Medulla oblongata (tissue), 1 donor: ENCODE results near the gene UBE3A.
"Not testable (repeated sequence)": the region's sequence is repeated elsewhere in the genome, so short reads cannot be mapped to it uniquely, and the experiment has no call there.

Experiments
- DNase-seq: peaks from one replicate; pipeline ENCODE4 v3.0.0-alpha.2; 2015; ENCODE audit errors: extremely low spot score

The UBE3A gene

DNA sequence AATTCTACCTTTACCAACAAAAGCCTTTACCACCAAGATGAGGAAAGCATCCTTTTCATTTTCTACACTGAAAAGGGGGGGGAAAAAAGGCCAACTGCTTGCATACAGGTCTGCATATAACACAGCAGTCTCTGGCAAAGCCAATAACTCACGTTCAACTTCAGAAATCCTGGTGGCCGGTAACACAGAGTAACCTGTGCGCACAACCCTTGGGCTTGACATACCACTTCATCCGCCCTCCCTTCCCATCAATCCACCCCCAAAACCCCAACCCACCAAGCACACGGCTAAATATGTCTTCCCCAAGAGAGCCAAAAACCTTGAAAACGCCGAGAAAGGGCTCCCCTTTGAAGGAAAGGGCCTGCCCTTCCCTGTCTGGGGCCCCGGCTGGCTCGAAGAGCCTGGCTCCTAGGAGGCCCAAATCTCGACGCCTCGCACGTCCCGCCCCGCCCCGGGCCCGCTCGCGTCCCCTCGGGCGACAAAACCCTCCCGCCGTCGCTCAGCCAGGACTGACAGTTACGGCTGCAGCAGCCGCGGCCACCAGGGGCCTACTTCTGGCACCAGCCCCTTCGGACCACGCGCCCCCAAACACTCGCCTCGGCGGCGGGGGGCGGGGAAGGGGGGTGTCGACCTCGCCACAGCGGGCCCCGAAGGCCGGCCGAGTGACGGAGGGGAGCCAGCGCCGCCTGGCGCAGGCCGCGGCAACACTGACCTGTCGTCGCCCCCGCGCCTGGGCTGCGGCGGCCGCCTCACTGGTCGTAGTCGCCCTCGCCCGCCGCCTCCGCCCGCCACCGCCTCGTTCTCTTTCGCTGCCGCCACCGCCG is 835 bp downstream of the UBE3A start:
- DNase-seq, result peak; percentile 63

DNA sequence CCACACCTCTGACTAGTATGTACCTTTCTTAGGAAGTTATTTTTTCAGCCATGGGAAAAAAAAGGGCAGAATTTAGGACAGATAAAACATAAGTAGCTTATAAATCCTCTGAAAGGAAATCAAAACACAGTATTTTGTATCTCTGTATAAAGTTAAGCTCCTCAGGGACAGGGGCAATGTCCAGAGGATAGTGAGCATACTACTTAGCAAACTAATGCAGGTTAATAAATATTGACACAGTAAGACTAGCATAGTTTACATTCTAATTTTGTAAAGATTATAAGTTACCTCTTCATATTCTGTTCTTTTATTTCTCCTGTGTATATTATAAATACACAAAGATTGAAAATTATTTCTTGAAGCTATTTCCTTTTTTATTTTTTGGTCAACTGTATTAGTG is 2.1 kb downstream of the UBE3A start:
- DNase-seq, result no peak

DNA sequence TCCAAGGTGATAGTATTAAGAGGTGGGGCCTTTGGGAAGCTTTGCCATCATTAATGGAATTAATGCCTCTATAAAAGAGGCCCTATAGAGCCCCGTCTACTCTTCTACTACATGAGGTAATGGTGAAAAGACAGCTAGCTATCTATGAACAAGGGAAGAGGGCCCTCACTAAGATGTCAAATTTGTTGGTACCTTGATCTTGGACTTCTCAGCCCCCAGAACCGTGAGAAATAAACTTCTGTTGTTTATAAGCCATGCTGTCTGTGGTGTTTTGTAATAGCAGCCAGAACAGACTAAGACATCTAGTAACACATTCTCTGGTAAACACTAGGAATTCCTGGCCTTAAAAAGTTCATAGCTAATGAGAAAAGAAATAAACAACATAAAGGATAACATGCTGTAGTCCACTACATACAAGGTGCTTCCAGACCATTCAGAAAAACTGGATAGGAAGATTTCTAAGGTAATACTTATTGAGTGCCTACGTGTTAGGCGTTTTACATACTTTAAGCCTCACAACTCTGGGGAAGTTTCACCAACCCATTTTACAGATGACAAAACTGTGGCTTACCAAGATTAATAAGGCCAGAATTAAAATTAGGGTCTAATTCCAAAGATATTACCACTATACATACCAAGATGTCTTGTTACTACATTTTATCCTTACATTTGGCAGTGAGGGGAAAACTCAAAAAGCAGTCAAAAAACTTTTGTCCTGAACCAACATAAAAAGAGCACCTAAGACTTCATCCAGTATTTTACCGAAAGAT is 3.2 kb downstream of the UBE3A start:
- no peak for DNase-seq

DNA sequence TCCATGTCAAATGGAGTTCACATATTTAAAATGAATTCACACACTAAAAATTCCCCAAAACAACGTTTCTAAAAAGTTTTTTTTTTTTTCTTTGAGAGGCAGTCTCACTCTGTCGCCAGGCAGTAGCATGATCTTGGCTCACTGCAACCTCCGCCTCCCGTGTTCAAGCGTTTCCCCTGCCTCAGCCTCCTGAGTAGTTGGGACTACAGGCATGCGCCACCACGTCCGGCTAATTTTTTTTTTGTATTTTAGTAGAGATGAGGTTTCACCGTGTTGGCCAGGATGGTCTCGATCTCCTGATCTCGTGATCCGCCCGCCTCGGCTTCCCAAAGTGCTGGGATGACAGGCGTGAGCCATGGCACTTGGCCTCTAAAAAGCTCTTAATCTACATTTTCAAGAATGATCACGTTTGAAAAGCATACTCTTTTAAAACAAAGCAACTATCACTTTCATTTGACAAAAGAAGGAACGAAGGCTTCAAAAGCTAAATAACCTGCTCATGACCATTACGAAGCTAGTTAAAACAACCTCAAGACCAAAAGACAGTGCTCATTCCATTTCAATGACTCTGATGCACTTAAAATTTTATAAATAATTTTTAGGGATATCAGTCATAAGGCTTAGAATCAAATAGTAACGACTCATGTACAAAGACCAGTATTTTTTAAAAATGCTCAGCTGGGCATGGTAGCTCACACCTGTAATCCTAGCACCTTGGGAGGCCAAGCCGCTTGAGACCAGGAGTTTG is 5.5 kb downstream of the UBE3A start:
- no peak for DNase-seq

DNA sequence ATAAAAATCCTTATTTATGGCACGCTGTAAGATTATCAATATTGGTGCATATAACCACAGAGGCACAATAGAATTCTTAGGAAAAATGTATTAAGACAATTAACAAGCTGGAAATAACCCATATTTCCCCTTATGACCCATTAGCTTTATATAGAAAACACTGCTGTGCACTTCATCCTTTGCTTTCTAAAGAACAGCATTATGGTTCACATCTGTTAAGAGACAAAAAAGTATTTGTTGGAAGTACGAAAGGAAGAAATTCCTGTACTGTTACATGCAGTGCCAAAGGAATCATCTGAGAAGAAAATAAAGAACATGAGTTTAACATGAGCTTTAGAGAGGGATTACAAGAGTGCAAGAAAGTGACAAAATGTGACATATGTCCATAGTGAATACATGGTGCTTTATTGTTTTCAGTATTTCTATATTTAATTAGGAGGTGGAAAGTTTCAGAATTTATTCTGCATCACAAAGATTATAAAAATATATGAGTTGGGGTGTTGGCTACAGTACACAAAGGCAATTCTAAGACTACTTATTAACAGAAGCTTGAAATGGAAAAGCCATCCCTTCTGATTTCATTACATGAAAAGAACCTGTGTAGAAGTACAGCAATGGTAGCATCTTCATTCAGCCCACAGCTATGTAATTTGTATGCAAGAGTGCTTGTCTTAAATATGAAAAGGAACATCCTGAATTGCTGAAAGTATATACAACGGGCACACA is 6.8 kb downstream of the UBE3A start:
- no peak for DNase-seq

DNA sequence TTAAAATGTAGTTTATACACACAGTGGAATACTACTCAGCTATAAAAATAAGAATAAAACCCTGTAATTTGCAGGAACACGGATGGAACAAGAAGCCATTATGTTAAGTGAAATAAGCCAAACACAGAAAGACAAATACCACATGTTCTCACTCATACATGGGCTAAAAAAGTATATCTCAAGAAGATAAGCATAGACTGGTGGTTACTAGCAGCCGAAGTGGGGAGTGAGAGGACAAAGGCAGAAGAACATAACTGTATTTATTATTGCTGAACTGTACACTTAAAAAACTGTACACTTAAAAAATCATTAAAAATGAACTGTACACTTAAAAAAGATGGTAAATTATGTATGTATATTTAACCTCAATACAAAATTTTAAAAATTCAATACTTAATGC is 11.0 kb downstream of the UBE3A start:
- DNase-seq, result no peak

DNA sequence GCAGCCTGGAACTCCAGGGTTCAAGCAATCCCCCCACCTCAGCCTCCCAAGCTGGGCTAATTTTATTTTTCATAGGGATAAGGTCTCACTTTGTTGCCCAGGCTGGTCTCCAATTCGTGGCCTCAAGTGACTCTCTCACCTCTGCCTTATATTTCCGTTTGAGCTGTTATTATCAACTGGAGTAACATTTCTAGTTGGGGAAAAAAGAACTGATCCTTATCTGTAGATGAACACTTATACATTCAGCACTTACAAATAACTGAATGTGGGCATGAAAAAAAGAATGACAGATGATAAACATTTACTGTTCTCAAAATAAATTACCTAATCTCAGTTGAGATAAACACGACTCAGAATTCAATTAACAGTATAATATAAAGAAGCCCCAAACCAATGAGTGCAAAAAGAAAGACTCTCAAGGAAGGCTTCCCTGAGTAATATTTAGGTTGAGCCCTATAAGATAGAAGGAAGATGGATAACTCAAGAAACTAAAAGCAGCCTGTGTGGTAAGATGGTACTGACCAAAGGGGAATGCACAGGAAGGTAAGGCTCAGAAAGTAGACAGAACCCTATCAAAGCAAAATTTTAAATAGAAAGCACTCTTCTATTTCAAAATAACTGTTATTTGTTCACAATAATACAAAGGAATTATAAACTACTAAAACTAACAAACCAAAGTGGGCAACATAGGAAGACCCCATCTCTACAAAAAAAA is 11.8 kb downstream of the UBE3A start:
- DNase-seq, result no peak

DNA sequence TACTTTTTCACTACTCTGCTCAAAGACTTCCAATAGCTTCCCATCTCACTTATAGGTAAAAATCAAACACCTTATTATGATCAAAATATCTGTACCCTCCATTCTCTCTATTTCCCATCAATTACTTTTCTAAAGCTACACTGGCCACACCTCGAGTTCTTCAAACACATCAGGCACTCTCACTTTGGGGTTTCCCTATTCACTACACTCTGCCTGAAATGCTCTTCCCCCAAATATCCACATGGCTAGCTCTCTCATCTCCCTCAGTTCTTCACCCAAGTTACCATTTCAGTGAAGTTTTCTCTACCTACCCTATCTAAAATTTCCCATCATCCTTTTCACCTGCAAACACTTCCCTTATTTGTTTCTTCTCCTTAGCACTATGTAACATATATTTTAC is 14.8 kb downstream of the UBE3A start:
- DNase-seq, result no peak

DNA sequence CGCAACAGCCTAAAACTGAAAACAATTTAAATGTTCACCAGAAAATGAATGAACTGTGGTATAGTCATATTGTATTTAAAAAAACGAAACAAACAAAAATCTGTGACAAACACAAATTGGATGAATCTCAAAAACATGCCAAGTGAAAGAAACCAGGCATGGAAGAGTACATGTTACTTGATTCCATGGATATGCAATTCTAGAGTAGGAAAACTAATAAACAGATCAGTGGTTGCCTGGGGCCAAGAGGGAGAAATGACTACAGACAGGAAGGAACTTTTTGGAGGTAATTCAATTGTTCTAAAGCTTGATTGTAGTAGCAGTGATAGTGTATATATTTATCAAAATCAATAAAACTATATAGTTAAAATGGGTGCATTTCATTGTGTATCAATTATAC is 16.8 kb downstream of the UBE3A start:
- no peak for DNase-seq

DNA sequence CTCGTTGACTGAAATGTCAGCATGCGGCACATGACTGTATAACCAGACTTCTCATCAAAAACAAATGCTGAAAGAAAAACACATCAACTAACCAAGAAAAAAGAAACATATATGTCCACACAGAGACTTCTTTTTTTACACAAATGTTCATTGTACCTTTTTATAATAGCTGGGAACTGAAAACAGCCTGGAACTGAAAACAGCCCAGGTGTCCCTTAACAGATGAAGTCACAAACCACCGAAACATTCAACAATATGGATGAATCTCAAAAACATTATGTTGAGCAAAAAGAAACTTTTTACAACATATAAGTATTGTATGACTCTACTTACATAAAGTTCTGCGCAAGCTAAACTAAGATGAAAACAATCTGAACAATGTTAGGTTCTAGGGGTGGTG is 20.6 kb downstream of the UBE3A start:
- no peak for DNase-seq

DNA sequence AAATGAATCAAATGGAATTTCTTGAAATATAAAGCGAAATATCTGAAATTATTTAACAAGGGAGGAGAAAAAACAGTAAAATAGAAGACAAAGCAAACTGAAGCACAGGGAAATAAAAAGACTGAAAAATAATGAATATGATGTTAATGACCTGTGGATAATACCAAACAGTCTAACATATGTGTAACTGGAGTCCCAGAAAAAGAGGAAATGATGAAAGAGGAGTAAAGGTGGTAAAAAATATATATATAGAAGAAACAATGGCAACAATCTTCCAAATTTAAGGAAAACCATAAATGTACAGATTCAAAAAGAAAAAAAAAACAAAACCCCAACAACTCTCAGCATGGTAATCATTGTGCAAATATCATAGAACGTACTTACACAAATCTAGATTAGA is 21.2 kb downstream of the UBE3A start:
- no peak for DNase-seq

DNA sequence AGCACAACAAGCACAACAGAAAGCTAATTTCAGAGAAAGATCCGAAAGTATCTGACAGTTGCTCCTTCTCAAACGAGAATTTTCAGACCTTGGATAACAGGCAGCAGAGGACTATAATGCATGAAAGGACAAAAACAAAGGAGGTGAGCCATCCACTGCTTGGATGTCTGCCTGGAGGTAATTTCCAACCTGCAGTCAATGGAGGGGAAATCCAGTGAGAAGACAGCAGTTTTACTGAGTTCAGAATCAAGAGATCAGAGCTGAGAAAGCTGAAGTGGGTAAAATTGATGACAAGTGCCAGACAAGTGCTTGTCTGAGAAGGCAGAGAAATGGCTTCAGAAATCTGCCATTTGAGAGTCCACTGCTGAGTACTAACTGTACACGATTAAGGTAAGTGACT is 22.1 kb downstream of the UBE3A start:
- DNase-seq, result no peak

DNA sequence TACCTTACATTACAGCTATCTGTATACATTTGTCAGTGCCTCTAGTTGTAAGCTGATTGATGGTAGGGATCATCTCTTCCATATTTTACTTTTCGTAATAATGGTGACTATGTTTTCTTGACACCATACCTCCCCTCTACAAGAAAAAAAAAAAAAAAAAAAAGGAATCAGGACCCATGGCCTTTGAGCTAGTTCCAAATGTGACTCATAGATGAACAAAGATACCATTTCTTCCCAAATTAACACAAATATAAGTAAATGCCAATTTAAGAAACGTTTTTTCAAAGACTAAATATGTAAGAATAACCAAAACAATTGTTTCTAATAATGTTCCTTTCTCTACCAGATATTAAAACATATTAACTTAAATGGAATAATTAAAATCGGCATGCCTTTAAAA is 23.1 kb downstream of the UBE3A start:
- DNase-seq, result no peak

DNA sequence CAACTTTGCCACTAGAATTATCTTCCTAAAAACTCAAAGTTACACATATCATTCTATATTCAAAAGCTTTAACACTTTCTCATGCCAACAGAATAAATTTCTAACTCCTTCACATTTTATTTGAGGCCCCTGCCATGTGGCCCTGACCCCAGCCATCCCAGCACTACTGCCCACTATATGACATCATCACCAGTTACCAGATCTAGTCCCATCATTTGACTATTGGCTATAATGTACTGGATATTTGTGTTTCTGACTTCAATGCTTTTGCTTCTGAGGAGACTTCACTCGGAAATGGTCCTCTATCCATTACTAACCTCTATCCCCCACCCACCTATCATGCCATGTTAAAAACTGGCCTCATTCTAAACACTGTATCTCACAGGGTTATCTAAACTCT is 23.6 kb downstream of the UBE3A start:
- DNase-seq, result no peak

DNA sequence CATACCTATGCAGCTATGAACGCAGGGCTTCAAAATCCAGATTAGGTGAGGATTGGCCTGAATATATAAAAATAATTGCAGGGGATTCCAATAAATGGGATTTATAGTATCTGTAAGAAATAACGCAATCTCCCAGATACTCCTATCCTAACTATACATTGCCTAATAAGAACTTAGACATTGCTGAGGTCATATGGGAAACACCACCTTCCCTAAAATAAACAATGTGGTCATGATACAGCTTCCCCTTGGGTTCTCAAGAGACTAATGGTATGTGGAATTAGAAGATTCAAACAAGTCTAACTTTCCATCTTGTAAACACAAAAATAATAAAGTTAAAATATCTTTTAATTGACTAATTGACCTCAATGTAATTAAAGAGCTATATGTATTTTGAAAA is 28.2 kb downstream of the UBE3A start:
- DNase-seq, result no peak

DNA sequence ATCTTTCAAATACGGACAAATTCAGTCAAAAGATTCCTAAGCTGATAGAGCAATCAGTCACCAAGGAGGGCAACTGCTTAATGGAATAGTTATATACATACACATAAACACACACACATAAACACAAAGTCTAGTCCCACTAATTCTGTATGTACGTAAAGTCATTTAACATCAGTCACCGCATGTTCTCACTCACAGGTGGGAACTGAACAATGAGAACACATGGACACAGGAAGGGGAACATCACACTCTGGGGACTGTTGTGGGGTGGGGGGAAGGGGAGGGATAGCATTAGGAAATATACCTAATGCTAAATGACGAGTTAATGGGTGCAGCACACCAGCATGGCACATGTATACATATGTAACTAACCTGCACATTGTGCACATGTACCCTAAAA is 29.1 kb downstream of the UBE3A start:
- not testable (repeated sequence) for DNase-seq

DNA sequence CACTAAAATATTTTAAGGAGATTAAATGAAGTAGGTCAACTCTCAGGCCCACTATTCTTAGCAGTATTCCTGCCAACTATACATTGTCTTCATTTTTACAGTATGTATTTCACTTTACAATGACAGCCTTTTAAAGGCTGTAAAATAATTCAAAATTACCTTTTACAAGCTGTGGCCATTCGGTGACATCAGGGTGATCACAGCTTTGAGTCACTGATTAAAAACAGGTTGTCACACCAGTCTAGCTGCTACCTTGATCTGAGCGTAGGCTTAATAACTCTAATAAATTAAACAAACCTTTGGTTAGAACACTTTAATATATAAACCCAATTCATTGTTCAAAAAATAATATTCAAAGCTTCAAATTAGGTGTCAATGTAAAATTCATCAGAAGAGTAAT is 29.9 kb downstream of the UBE3A start:
- DNase-seq, result no peak

DNA sequence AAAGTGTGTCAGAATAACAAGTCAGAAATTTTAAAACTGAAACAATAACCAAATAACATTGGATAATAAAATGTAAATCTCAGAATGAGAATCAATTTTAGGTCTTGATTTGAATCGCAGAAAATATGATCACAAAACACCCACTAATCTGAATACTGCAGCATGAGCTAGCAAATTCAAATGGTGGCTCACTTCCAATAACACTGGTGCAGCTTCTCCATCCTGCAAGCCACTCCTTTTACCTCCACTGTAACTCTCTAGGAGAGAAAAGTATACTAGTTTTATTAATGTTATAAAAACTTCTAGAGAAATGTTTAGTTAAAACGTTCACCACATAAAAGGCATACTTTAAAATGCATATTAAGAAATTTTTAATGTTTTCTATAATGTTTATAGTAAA is 30.4 kb downstream of the UBE3A start:
- DNase-seq, result no peak

DNA sequence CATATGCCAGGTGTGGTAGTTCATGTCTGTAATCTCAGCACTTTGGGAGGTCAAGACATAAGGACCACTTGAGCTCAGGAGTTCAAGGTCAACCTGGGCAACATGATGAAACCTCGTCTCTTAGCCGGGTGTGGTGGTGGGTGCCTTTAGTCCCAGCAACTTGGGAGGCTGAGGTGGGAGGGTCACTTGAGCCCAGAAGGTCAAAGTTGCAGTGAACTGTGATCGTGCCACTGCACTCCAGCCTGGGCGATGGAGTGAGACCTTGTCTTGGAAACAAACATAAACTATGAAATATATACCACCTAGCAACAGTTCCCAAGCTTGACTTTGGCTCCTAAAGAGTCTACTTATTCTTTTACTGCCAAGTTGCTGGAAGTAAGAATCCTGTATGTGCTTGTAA is 30.9 kb downstream of the UBE3A start:
- DNase-seq, result no peak

DNA sequence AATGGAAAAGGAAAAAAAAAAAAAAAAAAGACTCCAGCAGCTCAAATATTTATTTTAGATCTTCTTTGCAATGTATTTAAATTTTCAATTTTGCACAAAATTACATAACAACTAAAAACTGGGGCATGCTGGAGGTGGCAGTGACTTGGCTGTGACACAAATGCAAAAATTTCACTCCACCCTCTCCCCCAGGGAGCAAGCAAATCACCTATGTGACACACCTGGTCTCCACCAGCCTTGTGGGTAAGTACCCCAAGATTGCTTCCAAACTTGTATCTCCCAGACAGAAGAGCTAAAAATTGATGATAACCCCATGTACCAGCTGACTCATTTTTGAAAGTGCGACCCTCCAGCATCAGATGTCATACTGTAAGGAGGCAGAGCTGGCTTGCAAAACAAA is 32.0 kb downstream of the UBE3A start:
- no peak for DNase-seq

DNA sequence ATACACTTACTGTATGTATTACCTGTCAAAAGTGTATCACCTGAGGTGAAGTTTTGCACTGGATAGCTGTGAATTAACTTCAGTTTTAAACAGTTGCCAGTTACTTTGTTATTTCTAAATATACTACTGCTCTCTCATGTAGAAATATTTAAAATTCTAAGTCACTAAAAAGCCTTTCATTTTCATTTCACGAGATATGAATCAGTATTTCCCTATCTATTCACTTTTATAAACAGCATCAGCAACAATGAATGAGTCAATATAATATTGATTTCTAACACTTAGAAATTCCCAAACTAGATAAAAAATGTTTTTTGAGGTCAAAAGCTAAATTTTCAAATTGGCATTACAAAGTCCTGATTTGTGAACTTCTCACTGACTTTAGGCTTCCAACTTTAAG is 32.6 kb downstream of the UBE3A start:
- no peak for DNase-seq
